ENCODE data around the gene NAA10.

The NAA10 gene

GRCh38 chrX:153884590-153884989 is 50.2 kb downstream of the NAA10 start:
- DNase-seq (ENCODE audit: low read depth in 2 of 2), result no peak

- DNase-seq (ENCODE audit: low read depth in 2 of 2), result no peak
These were observed 50.7 kb downstream of the NAA10 start for GRCh38 chrX:153884136-153884535.

DNA sequence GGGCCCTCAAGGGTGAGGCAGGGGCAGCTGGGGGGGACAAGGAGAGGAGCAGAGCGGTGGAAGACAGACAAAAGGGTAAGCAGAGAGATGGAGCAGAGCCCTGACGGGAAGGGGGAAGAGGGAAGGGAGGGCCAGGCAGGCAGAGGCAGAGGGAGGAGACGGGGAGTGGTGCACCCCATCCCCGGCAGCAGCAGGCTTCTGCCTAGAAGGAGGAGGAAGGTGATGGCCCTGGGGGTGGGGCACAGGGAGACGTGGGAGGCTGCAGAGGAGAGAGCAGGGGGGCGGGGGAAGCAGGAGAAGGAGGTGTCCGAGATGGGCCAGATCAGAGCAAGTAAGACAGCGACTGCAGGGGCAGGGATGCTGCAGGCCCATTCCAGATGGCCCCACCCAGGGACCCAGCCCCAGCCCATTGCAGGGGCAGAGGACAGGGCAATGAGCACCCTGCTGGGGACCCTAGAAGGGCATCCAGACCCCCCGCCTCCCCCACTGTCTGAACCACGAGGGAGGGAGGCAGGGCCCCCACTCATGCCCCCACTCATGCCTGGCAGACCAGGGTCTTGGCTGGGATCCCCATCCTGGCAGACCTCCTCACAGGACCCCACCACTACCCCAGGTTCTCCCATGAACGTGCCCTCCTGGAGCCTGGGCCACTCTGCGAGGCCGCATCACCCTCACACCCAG is 51.5 kb downstream of the NAA10 start:
- DNase-seq (ENCODE audit: low read depth in 2 of 2), result no peak

DNA sequence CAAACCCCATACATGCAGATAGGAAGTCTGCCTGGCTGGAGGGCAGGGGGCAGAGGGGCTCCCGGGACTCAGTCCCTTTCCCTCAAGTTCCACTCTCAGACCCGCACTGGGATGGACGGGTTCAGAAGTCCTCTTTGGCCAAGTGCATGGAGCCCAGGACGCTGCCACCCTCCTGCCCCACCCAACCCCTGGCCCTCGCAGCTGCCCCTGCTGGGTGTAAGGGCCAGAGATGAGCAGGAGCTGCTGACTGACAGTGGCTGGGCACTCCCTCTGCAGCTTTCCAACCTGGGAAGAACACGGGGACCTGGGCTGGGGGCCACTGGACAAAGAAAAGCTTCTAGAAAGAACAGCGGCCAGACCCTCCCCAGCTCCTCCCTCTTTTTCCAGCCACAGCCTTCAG is 52.3 kb downstream of the NAA10 start:
- no peak for DNase-seq (ENCODE audit: low read depth in 2 of 2)

DNA sequence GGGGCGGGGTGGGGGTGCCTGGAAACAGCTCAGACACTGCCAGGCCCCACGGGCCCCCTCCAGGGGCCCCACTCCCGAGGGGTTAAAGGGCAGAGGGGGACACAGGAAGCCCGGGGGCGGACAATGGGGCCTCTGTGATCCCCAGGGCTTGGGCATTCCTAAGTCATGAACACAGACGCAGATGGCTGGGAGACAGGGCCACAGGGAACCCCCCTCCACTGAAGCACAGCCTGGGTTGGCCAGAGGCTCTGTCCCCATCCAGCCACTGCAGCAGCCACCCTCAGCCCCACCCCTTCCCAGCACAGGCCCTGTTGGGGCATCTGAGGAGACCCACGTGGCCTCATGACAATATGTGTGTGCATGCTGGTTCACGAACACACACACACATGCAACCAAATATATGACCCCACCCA is 52.7 kb downstream of the NAA10 start:
- DNase-seq (ENCODE audit: low read depth in 2 of 2), result no peak

GRCh38 chrX:153881281-153881680 is 53.6 kb downstream of the NAA10 start:
- no peak for DNase-seq (ENCODE audit: low read depth in 2 of 2)

GRCh38 chrX:153880440-153880815 is 54.4 kb downstream of the NAA10 start:
- no peak for DNase-seq (ENCODE audit: low read depth in 2 of 2)

DNA sequence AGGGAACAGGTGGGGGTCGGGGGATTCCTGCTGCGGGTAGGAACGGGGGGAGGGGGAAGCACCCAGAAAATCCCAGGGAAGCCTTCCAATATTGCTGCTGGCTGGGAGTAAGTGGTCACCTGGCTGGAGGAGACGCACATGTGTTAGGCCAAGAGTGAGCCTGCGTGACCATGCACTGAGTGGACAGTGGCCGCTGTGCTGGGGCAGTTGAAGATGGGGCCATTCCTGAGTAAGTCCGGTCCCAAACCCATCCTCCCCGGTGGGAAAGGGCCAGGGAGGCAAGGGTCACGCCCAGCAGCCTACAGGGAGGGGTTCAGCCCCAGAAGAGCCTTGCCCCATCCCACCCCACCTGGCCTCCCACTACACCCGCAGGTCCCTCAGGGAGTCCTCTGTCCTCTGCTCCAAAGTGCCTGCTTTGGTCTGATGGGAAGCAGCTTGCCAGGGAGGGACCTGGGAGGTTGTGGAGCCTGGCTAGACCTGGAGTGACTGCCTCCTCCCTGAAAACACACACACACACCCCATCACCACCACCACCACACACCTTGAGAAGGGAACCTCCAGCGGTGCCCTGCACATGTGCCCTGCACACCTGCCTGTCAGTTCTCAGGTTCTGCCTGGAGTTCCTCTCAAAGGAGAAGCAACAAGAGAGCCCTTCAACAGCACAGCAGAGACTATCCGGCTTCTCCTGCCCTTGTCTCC is 54.9 kb downstream of the NAA10 start:
- DNase-seq (ENCODE audit: low read depth in 2 of 2), result no peak
